ENCODE data around the gene KRT75.

Gene KRT75

GRCh38 chr12:52441320-52441911 is 7.2 kb upstream of the KRT75 start:
- no peak for TF ChIP-seq USF1 (IDR thresholded peaks at IDR 0.05)
- no peak for TF ChIP-seq MAX (IDR thresholded peaks at IDR 0.05)
- no peak for TF ChIP-seq CEBPB (IDR thresholded peaks at IDR 0.05)
- TF ChIP-seq CREB1 (IDR thresholded peaks at IDR 0.05; ENCODE audit: low read depth) = no peak
- no peak for TF ChIP-seq NFIC (IDR thresholded peaks at IDR 0.05)
- TF ChIP-seq ZBTB7A (IDR thresholded peaks at IDR 0.05; ENCODE audit: low read depth) = no peak
- no peak for TF ChIP-seq TCF12 (IDR thresholded peaks at IDR 0.05; ENCODE audit: low read depth)
- TF ChIP-seq TEAD4 (IDR thresholded peaks at IDR 0.05) = no peak

- TF ChIP-seq YY1 (IDR thresholded peaks at IDR 0.05; ENCODE audit: low read depth) = no peak
- TF ChIP-seq MAX (IDR thresholded peaks at IDR 0.05) = no peak
- TF ChIP-seq EP300 (IDR thresholded peaks at IDR 0.05; ENCODE audit: borderline replicate concordance) = no peak
- TF ChIP-seq USF1 (IDR thresholded peaks at IDR 0.05) = no peak
- TF ChIP-seq TEAD4 (IDR thresholded peaks at IDR 0.05) = no peak
- no peak for TF ChIP-seq ZBTB7A (IDR thresholded peaks at IDR 0.05; ENCODE audit: low read depth)
- no peak for TF ChIP-seq CEBPB (IDR thresholded peaks at IDR 0.05)
- TF ChIP-seq NFIC (IDR thresholded peaks at IDR 0.05) = no peak
- no peak for TF ChIP-seq TAF1 (IDR thresholded peaks at IDR 0.05; ENCODE audit: low read depth)
- TF ChIP-seq REST (IDR thresholded peaks at IDR 0.05; ENCODE audit: low read depth) = no peak
- TF ChIP-seq TCF12 (IDR thresholded peaks at IDR 0.05; ENCODE audit: low read depth) = no peak
These were observed 6.7 kb upstream of the KRT75 start for GRCh38 chr12:52440821-52441319.

GRCh38 chr12:52439845-52440244 is 5.7 kb upstream of the KRT75 start:
- TF ChIP-seq REST (IDR thresholded peaks at IDR 0.05; ENCODE audit: low read depth) (no peak), EGR1 (IDR thresholded peaks at IDR 0.05) (no peak), USF1 (IDR thresholded peaks at IDR 0.05) (no peak), CEBPB (IDR thresholded peaks at IDR 0.05) (no peak), EP300 (IDR thresholded peaks at IDR 0.05; ENCODE audit: borderline replicate concordance) (no peak), MAX (IDR thresholded peaks at IDR 0.05) (no peak), FOXM1 (IDR thresholded peaks at IDR 0.05; ENCODE audit: borderline replicate concordance, low read depth) (no peak), NFIC (IDR thresholded peaks at IDR 0.05) (no peak), YY1 (IDR thresholded peaks at IDR 0.05; ENCODE audit: low read depth) (no peak), TAF1 (IDR thresholded peaks at IDR 0.05; ENCODE audit: low read depth) (no peak), ZBTB7A (IDR thresholded peaks at IDR 0.05; ENCODE audit: low read depth) (no peak), TEAD4 (IDR thresholded peaks at IDR 0.05) (no peak), RAD21 (IDR thresholded peaks at IDR 0.05; ENCODE audit: low read depth) (no peak), CREB1 (IDR thresholded peaks at IDR 0.05; ENCODE audit: low read depth) (no peak), TCF12 (IDR thresholded peaks at IDR 0.05; ENCODE audit: low read depth) (no peak)

- TF ChIP-seq REST (IDR thresholded peaks at IDR 0.05; ENCODE audit: low read depth) (no peak), FOXM1 (IDR thresholded peaks at IDR 0.05; ENCODE audit: borderline replicate concordance, low read depth) (no peak), NFIC (IDR thresholded peaks at IDR 0.05) (no peak), EGR1 (IDR thresholded peaks at IDR 0.05) (no peak), ZBTB7A (IDR thresholded peaks at IDR 0.05; ENCODE audit: low read depth) (no peak), CREB1 (IDR thresholded peaks at IDR 0.05; ENCODE audit: low read depth) (no peak), TAF1 (IDR thresholded peaks at IDR 0.05; ENCODE audit: low read depth) (no peak), TCF12 (IDR thresholded peaks at IDR 0.05; ENCODE audit: low read depth) (no peak), EP300 (IDR thresholded peaks at IDR 0.05; ENCODE audit: borderline replicate concordance) (no peak), YY1 (IDR thresholded peaks at IDR 0.05; ENCODE audit: low read depth) (no peak), TEAD4 (IDR thresholded peaks at IDR 0.05) (no peak), CEBPB (IDR thresholded peaks at IDR 0.05) (no peak), RAD21 (IDR thresholded peaks at IDR 0.05; ENCODE audit: low read depth) (no peak), MAX (IDR thresholded peaks at IDR 0.05) (no peak), USF1 (IDR thresholded peaks at IDR 0.05) (no peak)
These were observed 5.2 kb upstream of the KRT75 start for GRCh38 chr12:52439420-52439819.

All from Ishikawa (cell line).